ENCODE measurements around the gene ISLR. TPM values are rescaled to one million over a fixed set of nuclear protein-coding genes. Genes with fewer than 3 reads are reported as not detected.

The ISLR gene
- total RNA-seq, 1 experiment from 2014 or later = 0.12 TPM

- TF ChIP-seq CBX3 (IDR thresholded peaks at IDR 0.05; ENCODE audit: low read depth) (no peak), ELF1 (IDR thresholded peaks at IDR 0.05; ENCODE audit: borderline replicate concordance, low read depth) (no peak), SRF (IDR thresholded peaks at IDR 0.05; ENCODE audit: low read depth) (no peak), POLR2A (IDR thresholded peaks at IDR 0.05; ENCODE audit: borderline replicate concordance, extremely low read depth, insufficient read depth, insufficient read length) (no peak), TCF7L2 (IDR thresholded peaks at IDR 0.05; ENCODE audit: borderline replicate concordance, extremely low read depth, insufficient read depth, insufficient read length) (no peak), EZH2phosphoT487 (IDR thresholded peaks at IDR 0.05; ENCODE audit: borderline replicate concordance) (no peak), FOSL1 (IDR thresholded peaks at IDR 0.05; ENCODE audit: low read depth) (no peak), RAD21 (IDR thresholded peaks at IDR 0.05; ENCODE audit: low read depth) (no peak)
Measured at GRCh38 chr15:74222240-74223119, 49.0 kb downstream of the ISLR start (continued).

GRCh38 chr15:74225928-74226327, 52.4 kb downstream of the ISLR start:
- no peak overlapping the region for H3K4me3 ChIP-seq (replicated peaks in 1 of 2; ENCODE audit: low read depth in 1 of 2, low read length in 2 of 2)
- ChIA-PET CTCF (no interaction called here), POLR2A (no interaction called here), RAD21 (ENCODE audit: low non-redundant PET in 1 of 2, low total read pairs in 2 of 2, uncharacterized antibody in 2 of 2, unreplicated experiment in 2 of 2) (no interaction called here)
- H3K9ac ChIP-seq (ENCODE audit: low read length) = no peak overlapping the region
- ATAC-seq (no peak), DNase-seq (ENCODE audit: low read depth, low spot score) (no peak)
- H3K79me2 ChIP-seq (ENCODE audit: insufficient read depth, low read length) = no peaks in the 10 kb centered on the region
- peaks cover 0 to 6% of the 10 kb centered on the region in 2 experiments; a peak in 1 of 4 replicates for H3K4me1 ChIP-seq (ENCODE audit: control insufficient read depth in 1 of 2, insufficient read depth in 2 of 2, low read length in 2 of 2)
- no peaks in the 10 kb centered on the region; the same call in 1 of the 2 replicates for H3K27me3 ChIP-seq (ENCODE audit: insufficient read depth, low read length)
- no peaks in the 10 kb centered on the region for H3K36me3 ChIP-seq (ENCODE audit: control insufficient read depth in 1 of 2, insufficient read depth in 2 of 2, low read length in 2 of 2)
- no peak overlapping the region for H2AFZ ChIP-seq (ENCODE audit: low read depth, low read length, poor library complexity, severe bottlenecking)
- no peaks in the 10 kb centered on the region for H3K9me2 ChIP-seq (ENCODE audit: insufficient read depth)
- H3K27ac ChIP-seq (ENCODE audit: low read depth, low read length) = no peak overlapping the region
- H3K4me2 ChIP-seq (ENCODE audit: low read length) = no peak overlapping the region
- H3K9me3 ChIP-seq (ENCODE audit: control insufficient read depth in 1 of 2, insufficient read depth in 1 of 2, low read depth in 1 of 2, low read length in 2 of 2) = no peaks in the 10 kb centered on the region
- H4K20me1 ChIP-seq (ENCODE audit: insufficient read depth) = no peaks in the 10 kb centered on the region
- TF ChIP-seq EZH2 (IDR thresholded peaks at IDR 0.05) (no peak), ATF3 (IDR thresholded peaks at IDR 0.05) (no peak), RAD21 (IDR thresholded peaks at IDR 0.05; ENCODE audit: low read depth) (no peak), ZFX (IDR thresholded peaks at IDR 0.05) (no peak)
- intact Hi-C loops (cut with micrococcal nuclease) = no loop called here
- no TSS peak for BruUV-seq (replicated peaks)

Other genes with a start within 250 kb of the ISLR start
- gene LOXL1, start 247.2 kb upstream of the ISLR start, total RNA-seq (2021; ENCODE audit: unreplicated experiment) = 14.9 TPM
- 5.0 TPM for gene STOML1, start 181.4 kb upstream of the ISLR start, total RNA-seq (2021; ENCODE audit: unreplicated experiment)
- 28.1 TPM for gene PML, start 179.0 kb upstream of the ISLR start, total RNA-seq (2021; ENCODE audit: unreplicated experiment)
- 0.39 TPM for gene GOLGA6A, start 91.2 kb upstream of the ISLR start, total RNA-seq (2021; ENCODE audit: unreplicated experiment)
- gene ISLR2, start 43.1 kb upstream of the ISLR start, total RNA-seq (2021; ENCODE audit: unreplicated experiment) = 0.05 TPM
- gene STRA6, start 29.1 kb downstream of the ISLR start, total RNA-seq (2021; ENCODE audit: unreplicated experiment) = 0.54 TPM
- gene CCDC33, start 62.6 kb downstream of the ISLR start, total RNA-seq (2021; ENCODE audit: unreplicated experiment) = 0.15 TPM
- 0.57 TPM for gene CYP11A1, start 193.9 kb downstream of the ISLR start, total RNA-seq (2021; ENCODE audit: unreplicated experiment)

Data from HCT116 (cell line).